H1 (cell line): ENCODE data around the gene EPB41L4B. TPM values are rescaled to one million over a fixed set of nuclear protein-coding genes. Genes with fewer than 3 reads are reported as not detected.

Experiments used
- CTCF ChIA-PET: fragments of 300-600 bp; sonication (Branson Sonifier 250); formaldehyde crosslinking; loops from one replicate; lab custom pipeline; 2021; ENCODE audit not compliant: partially characterized antibody; lab: Charles Lee
- POLR2A ChIA-PET: fragments of 300-600 bp; sonication (Branson Sonifier 250); formaldehyde crosslinking; loops from one replicate; lab custom pipeline; 2021; ENCODE audit warnings: inconsistent platforms; ENCODE audit not compliant: partially characterized antibody; lab: Charles Lee
- DNase-seq, 2 experiments: peaks; one replicate each; pipeline versions ENCODE4 v3.0.0 to v3.0.0-alpha.2; 2010 to 2022; ENCODE audit warnings: low spot score in 2 of 2, low read depth in 1 of 2, mixed read lengths in 1 of 2
- FAIRE-seq: peaks from 2 replicates; lab custom pipeline; 2011; peaks lifted over from hg19 to GRCh38; lab: Jason Lieb, UNC
- H2AFZ ChIP-seq: 2 replicates; pipeline ENCODE4 v1.8.1; 2012; ENCODE audit warnings: low read length, inconsistent platforms
- H2AK5ac ChIP-seq: 2 replicates; pipeline ENCODE4 v1.6.1; 2013; ENCODE audit warnings: low read depth, low read length
- H2BK120ac ChIP-seq: replicated peaks from 2 replicates; pipeline ENCODE3; 2013; ENCODE audit warnings: low read depth, low read length, inconsistent platforms
- H2BK12ac ChIP-seq: 2 replicates; pipeline ENCODE4 v1.6.1; 2013; ENCODE audit warnings: low read depth, low read length
- H2BK15ac ChIP-seq: 2 replicates; pipeline ENCODE4 v1.6.1; 2013; ENCODE audit warnings: low read length
- H2BK20ac ChIP-seq: 2 replicates; pipeline ENCODE4 v1.6.1; 2013; ENCODE audit warnings: low read length
- H2BK5ac ChIP-seq: 2 replicates; pipeline ENCODE4 v1.6.1; 2013; ENCODE audit warnings: low read depth, low read length
- H3K14ac ChIP-seq: 2 replicates; pipeline ENCODE4 v1.6.1; 2013; ENCODE audit warnings: inconsistent platforms; ENCODE audit not compliant: insufficient read length
- H3K18ac ChIP-seq: 2 replicates; pipeline ENCODE4 v1.6.1; 2013; ENCODE audit warnings: low read length; ENCODE audit errors: extremely low read depth
- H3K23ac ChIP-seq: 2 replicates; pipeline ENCODE4 v1.6.1; 2013; ENCODE audit warnings: inconsistent platforms; ENCODE audit not compliant: insufficient read length
- H3K23me2 ChIP-seq: 2 replicates; pipeline ENCODE4 v1.6.1; 2013; ENCODE audit warnings: low read depth, low read length
- H3K27ac ChIP-seq: 2 replicates; pipeline ENCODE4 v1.6.1; 2011; ENCODE audit warnings: low read depth, low read length, inconsistent platforms
- H3K27me3 ChIP-seq, 4 experiments: replicated peaks in 1 of 4; 1 replicate in 1 of 4; 2 replicates in 3 of 4; pipeline versions ENCODE4 v1.6.1 to v1.8.1; 2011 to 2013; ENCODE audit warnings: low read length in 3 of 4, mild to moderate bottlenecking in 3 of 4, inconsistent platforms in 2 of 4, mixed read lengths in 2 of 4, moderate library complexity in 1 of 4; ENCODE audit not compliant: control insufficient read depth in 3 of 4, insufficient read depth in 3 of 4; ENCODE audit errors: extremely low read depth in 1 of 4
- H3K36me3 ChIP-seq, 4 experiments: 2 replicates each; pipeline versions ENCODE4 v1.6.1 to v1.8.1; 2011 to 2013; ENCODE audit warnings: mild to moderate bottlenecking in 4 of 4, low read length in 3 of 4, moderate library complexity in 2 of 4, control low read depth in 1 of 4, inconsistent platforms in 1 of 4; ENCODE audit not compliant: insufficient read depth in 4 of 4, control insufficient read depth in 2 of 4
- H3K4ac ChIP-seq: replicated peaks from 2 replicates; pipeline ENCODE3; 2013; ENCODE audit warnings: low read length, low read depth, mixed read lengths, inconsistent platforms; ENCODE audit not compliant: insufficient read length
- H3K4me1 ChIP-seq, 4 experiments: replicated peaks in 1 of 4; 1 replicate in 1 of 4; 2 replicates in 3 of 4; pipeline versions ENCODE4 v1.6.1 to v1.8.1; 2011 to 2013; ENCODE audit warnings: low read length in 3 of 4, inconsistent platforms in 2 of 4, mixed read lengths in 1 of 4; ENCODE audit not compliant: insufficient read depth in 4 of 4, control insufficient read depth in 3 of 4
- H3K4me2 ChIP-seq, 2 experiments: 2 replicates each; pipeline versions ENCODE4 v1.6.1 to v1.8.1; 2011 to 2013; ENCODE audit warnings: low read depth in 2 of 2, low read length in 2 of 2, control low read depth in 1 of 2, inconsistent platforms in 1 of 2, mild to moderate bottlenecking in 1 of 2; ENCODE audit not compliant: insufficient read depth in 1 of 2
- H3K4me3 ChIP-seq, 4 experiments: fragments of 200-600, 300-600 bp in 1 of 4; sonication (generic), shearing (Covaris generic), sonication (Bioruptor Twin) in 1 of 4; 2 replicates each; pipeline versions ENCODE4 v1.5.1 to v1.8.1; 2011 to 2016; ENCODE audit warnings: low read length in 4 of 4, low read depth in 3 of 4, control low read depth in 2 of 4, inconsistent platforms in 2 of 4, mild to moderate bottlenecking in 2 of 4, mixed read lengths in 1 of 4, moderate library complexity in 1 of 4; ENCODE audit not compliant: insufficient read depth in 2 of 4; ENCODE audit errors: extremely low read depth in 1 of 4
- H3K56ac ChIP-seq: replicated peaks from 2 replicates; pipeline ENCODE3; 2013; ENCODE audit warnings: low read depth, mild to moderate bottlenecking, mixed read lengths, low read length, inconsistent platforms; ENCODE audit not compliant: insufficient read length
- H3K79me1 ChIP-seq: 2 replicates; pipeline ENCODE4 v1.6.1; 2013; ENCODE audit warnings: low read depth, low read length, control low read depth
- H3K79me2 ChIP-seq, 2 experiments: 2 replicates each; pipeline versions ENCODE4 v1.6.1 to v1.8.1; 2012 to 2013; ENCODE audit warnings: low read length in 2 of 2, mild to moderate bottlenecking in 2 of 2, inconsistent platforms in 1 of 2; ENCODE audit not compliant: insufficient read depth in 2 of 2, control insufficient read depth in 1 of 2
- H3K9ac ChIP-seq, 4 experiments: replicated peaks in 1 of 4; 1 replicate in 1 of 4; 2 replicates in 3 of 4; pipeline versions ENCODE4 v1.6.1 to v1.8.1; 2011 to 2013; ENCODE audit warnings: low read depth in 3 of 4, low read length in 3 of 4, control low read depth in 2 of 4, mild to moderate bottlenecking in 2 of 4, moderate library complexity in 2 of 4, inconsistent platforms in 1 of 4; ENCODE audit errors: extremely low read depth in 1 of 4
- H3K9me3 ChIP-seq, 2 experiments: 2 replicates each; pipeline versions ENCODE4 v1.6.1 to v1.8.1; 2012 to 2013; ENCODE audit warnings: mild to moderate bottlenecking in 2 of 2, moderate library complexity in 2 of 2, control low read depth in 1 of 2, inconsistent platforms in 1 of 2, low read depth in 1 of 2, low read length in 1 of 2, mixed read lengths in 1 of 2; ENCODE audit not compliant: insufficient read depth in 2 of 2
- H4K20me1 ChIP-seq, 2 experiments: replicated peaks in 1 of 2; 2 replicates each; pipeline versions ENCODE3 to v1.8.1; 2011 to 2013; ENCODE audit warnings: inconsistent platforms in 2 of 2, low read length in 2 of 2, mild to moderate bottlenecking in 1 of 2; ENCODE audit not compliant: insufficient read depth in 2 of 2, control insufficient read depth in 1 of 2
- H4K5ac ChIP-seq: 2 replicates; pipeline ENCODE4 v1.6.1; 2013; ENCODE audit warnings: low read length, low read depth, mixed read lengths, inconsistent platforms; ENCODE audit not compliant: insufficient read length
- H4K8ac ChIP-seq: 2 replicates; pipeline ENCODE4 v1.8.0; 2013; ENCODE audit warnings: mild to moderate bottlenecking, moderate library complexity, low read length, inconsistent platforms; ENCODE audit not compliant: insufficient read depth; ENCODE audit errors: extremely low read depth
- H4K91ac ChIP-seq: replicated peaks from 2 replicates; pipeline ENCODE3; 2013; ENCODE audit warnings: low read length, mixed read lengths, inconsistent platforms; ENCODE audit not compliant: insufficient read length
- EGR1 ChIP-seq: IDR thresholded peaks from 2 replicates; pipeline ENCODE4 v1.6.1; 2011; ENCODE audit warnings: low read depth, low read length, borderline replicate concordance
- NANOG ChIP-seq: IDR thresholded peaks from 2 replicates; pipeline ENCODE4 v1.6.1; 2011; ENCODE audit warnings: low read length, low read depth, mild to moderate bottlenecking, inconsistent platforms; ENCODE audit not compliant: insufficient read depth, poor library complexity, severe bottlenecking
- NRF1 ChIP-seq: IDR thresholded peaks from 2 replicates; pipeline ENCODE4 v1.6.1; 2011; ENCODE audit warnings: mild to moderate bottlenecking, low read depth, low read length, improper control_type of control experiment
- RNF2 ChIP-seq: fragments of 200-900, 300-1000 bp; sonication (generic); IDR thresholded peaks from 2 replicates; pipeline ENCODE4 v1.7.1; 2016; ENCODE audit warnings: borderline replicate concordance, low read depth, mild to moderate bottlenecking, antibody characterized with exemption, low read length; ENCODE audit not compliant: poor library complexity, severe bottlenecking; ENCODE audit errors: missing control alignments
- WGBS, 2 experiments: shearing (Covaris generic) in 1 of 2; methylation state at CpG; one replicate each; pipeline versions ENCODE4 v1.1.6 to v1.1.7; 2013 to 2015; ENCODE audit warnings: low lambda C conversion rate in 2 of 2, mixed read lengths in 2 of 2, inconsistent platforms in 1 of 2, low coverage in 1 of 2, missing lambda C conversion rate in 1 of 2; ENCODE audit not compliant: insufficient replicate concordance in 2 of 2, insufficient coverage in 1 of 2, insufficient read length in 1 of 2; ENCODE audit errors: extremely low coverage in 1 of 2, missing lambda C conversion rate in 1 of 2; 5-methylcytosine and 5-hydroxymethylcytosine counted together
- polyA plus RNA-seq, 7 experiments: library from polyadenylated mRNA; depleted of rRNA in 3 of 7; stranded (reverse) in 5 of 7; unstranded in 2 of 7; fragments of >200 nt in 5 of 7; fragments of 200-250 nt in 2 of 7; gene quantifications; 1 replicate in 5 of 7; 2 replicates in 1 of 7; 4 replicates in 1 of 7; pipeline versions ENCODE4 v1.2.1 to v1.2.3, GENCODE V29; 2011 to 2013; ENCODE audit warnings: missing spikeins in 2 of 7, mixed read lengths in 2 of 7
- total RNA-seq: library from RNA; stranded (reverse); fragmentation: NEBNext Ultra II Directional; extraction: Animal tissue kit (Norgen Biotek cat#: 25700); gene quantifications from 2 replicates; pipeline ENCODE4 v1.2.1, GENCODE V29; 2021

The EPB41L4B gene
- total and polyA plus RNA-seq, 2 of the 8 experiments (the other 6 are each of a cell fraction or from before 2014, with no cell fraction given), result 11.9 to 25.0 TPM

GRCh38 chr9:109253637-109254284 is 67.1 kb downstream of the EPB41L4B start:
- Histone ChIP-seq H3K27me3 (no peaks in the 10 kb centered on the region), H3K23ac (no peak overlapping the region), H3K79me2 (no peaks in the 10 kb centered on the region), H3K36me3 (peaks cover 0 to 16% (median 3%) of the 10 kb centered on the region in 4 experiments; a peak in 5 of 8 replicates), H3K79me1 (peaks cover 2% of the 10 kb centered on the region; the same call in 1 of the 2 replicates), H4K8ac (no peak overlapping the region), H4K20me1 (peaks cover 0 to 2% of the 10 kb centered on the region in 2 experiments), H3K18ac (no peak overlapping the region), H4K91ac (no peak overlapping the region), H2AFZ (no peak overlapping the region), H3K27ac (no peak overlapping the region), H3K56ac (no peak overlapping the region), H3K4me2 (no peak overlapping the region), H3K4me3 (no peak overlapping the region), H3K4ac (no peak overlapping the region), H3K9ac (no peak overlapping the region), H2BK20ac (no peak overlapping the region), H4K5ac (no peak overlapping the region), H3K4me1 (peaks cover under 1 to 4% (median 2%) of the 10 kb centered on the region in 4 experiments), H3K14ac (no peak overlapping the region), H2BK5ac (no peak overlapping the region), H3K9me3 (no peaks in the 10 kb centered on the region), H2BK15ac (no peak overlapping the region), H2BK12ac (no peak overlapping the region), H2AK5ac (no peak overlapping the region), H3K23me2 (no peaks in the 10 kb centered on the region), H2BK120ac (no peak overlapping the region)
- 87% methylated on average over 7 of the region's 7 CpGs; no CpG with 5 or more reads in 1 of the 2 experiments for WGBS, 2 experiments
- DNase-seq (no peak), FAIRE-seq (no peak)
- POLR2A ChIA-PET, result no interaction called here
- no peak for TF ChIP-seq RNF2
- no peak for TF ChIP-seq NRF1
- TF ChIP-seq EGR1, result no peak
- no peak for TF ChIP-seq NANOG
- CTCF ChIA-PET, result interaction anchor here (0.6 to 12.7 kb wide), 11 partner anchors 9 to 148 kb away, joined by 3 to 96 read pairs (median 4); no protein-coding TSS in a partner anchor
